Measurements from ENCODE around the gene KLF12.

DNA sequence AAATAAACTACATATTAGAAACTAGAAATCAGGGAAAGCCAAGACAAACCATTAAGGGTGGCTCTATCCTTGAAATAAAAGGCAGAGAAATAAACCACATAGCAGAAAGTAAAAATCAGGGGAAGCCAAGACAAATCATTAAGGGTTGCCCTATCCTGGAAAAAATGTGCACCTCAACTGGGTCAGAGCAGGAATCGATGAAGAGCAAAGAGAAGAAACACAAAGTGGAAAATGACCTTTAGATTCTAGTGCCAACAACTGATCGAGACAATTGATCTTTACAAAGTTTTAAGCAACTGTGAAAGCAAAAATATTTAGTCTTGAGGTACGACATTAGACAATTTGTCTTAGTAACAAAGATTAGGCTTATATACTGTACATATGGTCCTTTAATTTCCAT is 26.6 kb downstream of the KLF12 start:
- TF ChIP-seq, protein P1, sequence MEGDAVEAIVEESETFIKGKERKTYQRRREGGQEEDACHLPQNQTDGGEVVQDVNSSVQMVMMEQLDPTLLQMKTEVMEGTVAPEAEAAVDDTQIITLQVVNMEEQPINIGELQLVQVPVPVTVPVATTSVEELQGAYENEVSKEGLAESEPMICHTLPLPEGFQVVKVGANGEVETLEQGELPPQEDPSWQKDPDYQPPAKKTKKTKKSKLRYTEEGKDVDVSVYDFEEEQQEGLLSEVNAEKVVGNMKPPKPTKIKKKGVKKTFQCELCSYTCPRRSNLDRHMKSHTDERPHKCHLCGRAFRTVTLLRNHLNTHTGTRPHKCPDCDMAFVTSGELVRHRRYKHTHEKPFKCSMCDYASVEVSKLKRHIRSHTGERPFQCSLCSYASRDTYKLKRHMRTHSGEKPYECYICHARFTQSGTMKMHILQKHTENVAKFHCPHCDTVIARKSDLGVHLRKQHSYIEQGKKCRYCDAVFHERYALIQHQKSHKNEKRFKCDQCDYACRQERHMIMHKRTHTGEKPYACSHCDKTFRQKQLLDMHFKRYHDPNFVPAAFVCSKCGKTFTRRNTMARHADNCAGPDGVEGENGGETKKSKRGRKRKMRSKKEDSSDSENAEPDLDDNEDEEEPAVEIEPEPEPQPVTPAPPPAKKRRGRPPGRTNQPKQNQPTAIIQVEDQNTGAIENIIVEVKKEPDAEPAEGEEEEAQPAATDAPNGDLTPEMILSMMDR (IDR thresholded peaks at IDR 0.05), result no peak
- TF ChIP-seq POLR2A (IDR thresholded peaks at IDR 0.05), result no peak
